A549 (cell line): ENCODE results near the gene TXNRD1. TPM values are rescaled to one million over a fixed set of nuclear protein-coding genes. Genes with fewer than 3 reads are reported as not detected.

Source experiments
- ATOH8 ChIP-seq: fragments of 250-450 bp; sonication (Bioruptor Pico); IDR thresholded peaks from 2 replicates; pipeline ENCODE4 v1.5.0; 2020; ENCODE audit warnings: low read depth, mild to moderate bottlenecking, moderate library complexity
- CBX8 ChIP-seq: fragments of 200-600 bp; sonication (generic); IDR thresholded peaks from 2 replicates; pipeline ENCODE4 v1.6.1; 2016
- CEBPB ChIP-seq, 2 experiments: fragments of >200 bp in 1 of 2; sonication (Bioruptor Twin) in 1 of 2; formaldehyde crosslinking in 1 of 2; IDR thresholded peaks; 2 replicates each; pipeline ENCODE4 v1.6.1; 2012 to 2016
- CHD2 ChIP-seq: fragments of 150-350 bp; IDR thresholded peaks from 2 replicates; pipeline ENCODE4 v1.6.1; 2014; ENCODE audit warnings: low read length; ENCODE audit not compliant: partially characterized antibody
- EHF ChIP-seq: fragments of 250-450 bp; sonication (Bioruptor Pico); IDR thresholded peaks from 2 replicates; pipeline ENCODE4 v1.5.0; 2020; ENCODE audit warnings: mild to moderate bottlenecking
- EHMT2 ChIP-seq: fragments of 200-600 bp; sonication (generic); IDR thresholded peaks from 2 replicates; pipeline ENCODE4 v1.6.1; 2016; ENCODE audit warnings: antibody characterized with exemption, low read depth, mild to moderate bottlenecking, moderate library complexity
- EP300 ChIP-seq, 2 experiments: fragments of >200 bp; sonication (Bioruptor Twin); formaldehyde crosslinking; IDR thresholded peaks; 2 replicates in 1 of 2; 3 replicates in 1 of 2; pipeline ENCODE4 v1.6.1; 2016 to 2017
- FOSB ChIP-seq: fragments of 250-450 bp; sonication (Bioruptor Pico); IDR thresholded peaks from 2 replicates; pipeline ENCODE4 v1.5.0; 2020; ENCODE audit warnings: mild to moderate bottlenecking, moderate library complexity
- FOSL2 ChIP-seq, 2 experiments: fragments of 450-650 bp in 1 of 2; fragments of >200 bp in 1 of 2; sonication (Bioruptor Twin) in 1 of 2; formaldehyde crosslinking; IDR thresholded peaks; 2 replicates each; pipeline versions ENCODE4 v1.5.0 to v1.6.1; 2016 to 2020; ENCODE audit warnings: mild to moderate bottlenecking in 1 of 2, moderate library complexity in 1 of 2
- FOXS1 ChIP-seq: fragments of 250-450 bp; sonication (Bioruptor Pico); IDR thresholded peaks from 2 replicates; pipeline ENCODE4 v1.5.0; 2020; ENCODE audit warnings: mild to moderate bottlenecking, moderate library complexity
- GATA3 ChIP-seq: IDR thresholded peaks from 2 replicates; pipeline ENCODE4 v1.6.1; 2012; ENCODE audit warnings: borderline replicate concordance
- HOXA7 ChIP-seq: fragments of 250-450 bp; sonication (Bioruptor Pico); IDR thresholded peaks from 2 replicates; pipeline ENCODE4 v1.5.0; 2020; ENCODE audit warnings: mild to moderate bottlenecking, moderate library complexity
- HOXB13 ChIP-seq: fragments of 250-450 bp; sonication (Bioruptor Pico); IDR thresholded peaks from 2 replicates; pipeline ENCODE4 v1.5.0; 2020; ENCODE audit warnings: low read depth, mild to moderate bottlenecking, moderate library complexity
- JUN ChIP-seq, 2 experiments: fragments of >200 bp; sonication (Bioruptor Twin); formaldehyde crosslinking; IDR thresholded peaks; 2 replicates in 1 of 2; 3 replicates in 1 of 2; pipeline ENCODE4 v1.6.1; 2016 to 2017
- KDM5A ChIP-seq: fragments of 200-600 bp; sonication (generic); IDR thresholded peaks from 2 replicates; pipeline ENCODE4 v1.6.1; 2016; ENCODE audit warnings: antibody characterized with exemption, mild to moderate bottlenecking
- NPAS2 ChIP-seq: fragments of 250-450 bp; sonication (Bioruptor Pico); IDR thresholded peaks from 2 replicates; pipeline ENCODE4 v1.8.0; 2022; ENCODE audit warnings: mild to moderate bottlenecking, moderate library complexity, borderline replicate concordance
- NR3C1 ChIP-seq: fragments of >200 bp; sonication (Bioruptor Twin); formaldehyde crosslinking; IDR thresholded peaks from 3 replicates; pipeline ENCODE4 v1.6.1; 2017
- PHF8 ChIP-seq: fragments of 200-600 bp; sonication (generic); IDR thresholded peaks from 2 replicates; pipeline ENCODE4 v1.6.1; 2016; ENCODE audit warnings: low read depth, mild to moderate bottlenecking, antibody characterized with exemption, moderate library complexity, borderline replicate concordance
- POLR2AphosphoS2 ChIP-seq: conservative IDR thresholded peaks from 2 replicates; pipeline ENCODE4 v1.6.1; 2012; ENCODE audit warnings: low read length, improper control_type of control experiment, inconsistent platforms
- RCOR1 ChIP-seq: fragments of 150-350 bp; IDR thresholded peaks from 2 replicates; pipeline ENCODE4 v1.6.1; 2014; ENCODE audit warnings: antibody characterized with exemption, low read length, low read depth
- SREBF2 ChIP-seq: fragments of 450-650 bp; IDR thresholded peaks from 2 replicates; pipeline ENCODE4 v1.6.1; 2014; ENCODE audit warnings: mild to moderate bottlenecking, moderate library complexity
- TFCP2L1 ChIP-seq: fragments of 250-450 bp; sonication (Bioruptor Pico); IDR thresholded peaks from 2 replicates; pipeline ENCODE4 v1.5.0; 2021; ENCODE audit warnings: mild to moderate bottlenecking
- ZFP36 ChIP-seq: fragments of 450-650 bp; IDR thresholded peaks from 2 replicates; pipeline ENCODE4 v1.6.1; 2014; ENCODE audit warnings: borderline replicate concordance; ENCODE audit not compliant: partially characterized antibody
- ZNF302 ChIP-seq: fragments of 250-450 bp; sonication (Bioruptor Pico); IDR thresholded peaks from 2 replicates; pipeline ENCODE4 v1.9.0; 2021; ENCODE audit warnings: inconsistent platforms, mild to moderate bottlenecking, moderate library complexity
- polyA plus RNA-seq, 4 experiments: library from polyadenylated mRNA; depleted of rRNA in 3 of 4; stranded (reverse); fragments of >200 nt; fragmentation: RNase III in 1 of 4; extraction: RNeasy Plus Mini Kit Qiagen cat#74134 plus additional on column Dnase treatment in 1 of 4; gene quantifications; 2 replicates in 3 of 4; 3 replicates in 1 of 4; pipeline ENCODE4 v1.2.3, GENCODE V29; 2011 to 2017
- TF ChIP-seq, protein P1 (sequence below): fragments of >200 bp; sonication (Bioruptor Twin); formaldehyde crosslinking; IDR thresholded peaks from 3 replicates; pipeline ENCODE4 v1.6.1; 2016
- TF ChIP-seq, protein P2 (sequence below): fragments of >200 bp; sonication (Bioruptor Twin); formaldehyde crosslinking; IDR thresholded peaks from 3 replicates; pipeline ENCODE4 v1.5.1; 2016
- TF ChIP-seq, protein P3 (sequence below): IDR thresholded peaks from 2 replicates; pipeline ENCODE4 v1.6.1; 2012

Gene TXNRD1
- polyA plus RNA-seq, 2 of the 4 experiments (the other 2 are of a cell fraction) = 899 to 1,230 TPM

- TF ChIP-seq ATOH8 (0 out of 2 replicates have a peak, but pooled peaks have one; percentile 45), RCOR1 (no peak; the same call in 1 of the 2 replicates), CEBPB (IDR thresholded peaks at IDR 0.05) (no peak; a peak in 1 of 4 replicates), FOSL2 (IDR thresholded peaks at IDR 0.05) (peak; percentile 28; the same call in 1 of the 2 replicates), FOSL2 (CRISPR knock-in tag; IDR thresholded peaks at IDR 0.05) (peak; percentile 93), EHF (peak; percentile 77), EP300 (IDR thresholded peaks at IDR 0.05) (peak; percentile 25 to 79; a peak in 3 of 5 replicates), HOXB13 (CRISPR knock-in tag) (peak; percentile 71; the same call in 1 of the 2 replicates), EHMT2 (no peak), FOXS1 (0 out of 2 replicates have a peak, but pooled peaks have one; percentile 21), NR3C1 (no peak), HOXA7 (CRISPR knock-in tag) (peak; percentile 37; the same call in 1 of the 2 replicates), ZFP36 (peak; percentile 92), POLR2AphosphoS2 (no peak), GATA3 (peak; percentile 85), SREBF2 (no peak), KDM5A (no peak), CHD2 (no peak), NPAS2 (CRISPR knock-in tag) (no peak), JUN (IDR thresholded peaks at IDR 0.05) (peak; percentile 42 to 85; a peak in 2 of 5 replicates), ZNF302 (peak; percentile 74), CBX8 (no peak), FOSB (CRISPR knock-in tag) (no peak), TFCP2L1 (no peak), PHF8 (no peak)
- TF ChIP-seq, protein P1, sequence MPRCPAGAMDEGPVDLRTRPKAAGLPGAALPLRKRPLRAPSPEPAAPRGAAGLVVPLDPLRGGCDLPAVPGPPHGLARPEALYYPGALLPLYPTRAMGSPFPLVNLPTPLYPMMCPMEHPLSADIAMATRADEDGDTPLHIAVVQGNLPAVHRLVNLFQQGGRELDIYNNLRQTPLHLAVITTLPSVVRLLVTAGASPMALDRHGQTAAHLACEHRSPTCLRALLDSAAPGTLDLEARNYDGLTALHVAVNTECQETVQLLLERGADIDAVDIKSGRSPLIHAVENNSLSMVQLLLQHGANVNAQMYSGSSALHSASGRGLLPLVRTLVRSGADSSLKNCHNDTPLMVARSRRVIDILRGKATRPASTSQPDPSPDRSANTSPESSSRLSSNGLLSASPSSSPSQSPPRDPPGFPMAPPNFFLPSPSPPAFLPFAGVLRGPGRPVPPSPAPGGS = no peak
- TF ChIP-seq, protein P2, sequence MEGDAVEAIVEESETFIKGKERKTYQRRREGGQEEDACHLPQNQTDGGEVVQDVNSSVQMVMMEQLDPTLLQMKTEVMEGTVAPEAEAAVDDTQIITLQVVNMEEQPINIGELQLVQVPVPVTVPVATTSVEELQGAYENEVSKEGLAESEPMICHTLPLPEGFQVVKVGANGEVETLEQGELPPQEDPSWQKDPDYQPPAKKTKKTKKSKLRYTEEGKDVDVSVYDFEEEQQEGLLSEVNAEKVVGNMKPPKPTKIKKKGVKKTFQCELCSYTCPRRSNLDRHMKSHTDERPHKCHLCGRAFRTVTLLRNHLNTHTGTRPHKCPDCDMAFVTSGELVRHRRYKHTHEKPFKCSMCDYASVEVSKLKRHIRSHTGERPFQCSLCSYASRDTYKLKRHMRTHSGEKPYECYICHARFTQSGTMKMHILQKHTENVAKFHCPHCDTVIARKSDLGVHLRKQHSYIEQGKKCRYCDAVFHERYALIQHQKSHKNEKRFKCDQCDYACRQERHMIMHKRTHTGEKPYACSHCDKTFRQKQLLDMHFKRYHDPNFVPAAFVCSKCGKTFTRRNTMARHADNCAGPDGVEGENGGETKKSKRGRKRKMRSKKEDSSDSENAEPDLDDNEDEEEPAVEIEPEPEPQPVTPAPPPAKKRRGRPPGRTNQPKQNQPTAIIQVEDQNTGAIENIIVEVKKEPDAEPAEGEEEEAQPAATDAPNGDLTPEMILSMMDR = no peak
- TF ChIP-seq, protein P3, sequence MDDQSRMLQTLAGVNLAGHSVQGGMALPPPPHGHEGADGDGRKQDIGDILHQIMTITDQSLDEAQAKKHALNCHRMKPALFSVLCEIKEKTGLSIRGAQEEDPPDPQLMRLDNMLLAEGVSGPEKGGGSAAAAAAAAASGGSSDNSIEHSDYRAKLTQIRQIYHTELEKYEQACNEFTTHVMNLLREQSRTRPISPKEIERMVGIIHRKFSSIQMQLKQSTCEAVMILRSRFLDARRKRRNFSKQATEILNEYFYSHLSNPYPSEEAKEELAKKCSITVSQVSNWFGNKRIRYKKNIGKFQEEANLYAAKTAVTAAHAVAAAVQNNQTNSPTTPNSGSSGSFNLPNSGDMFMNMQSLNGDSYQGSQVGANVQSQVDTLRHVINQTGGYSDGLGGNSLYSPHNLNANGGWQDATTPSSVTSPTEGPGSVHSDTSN = no peak
Observed at GRCh38 chr12:104371043-104371870, 155.7 kb downstream of the TXNRD1 start (continued).
